TTC549 (cell line): Measurements from ENCODE around the gene CCDC197.

Source experiments
- FAIRE-seq: peaks from 2 replicates; lab custom pipeline; 2012; peaks lifted over from hg19 to GRCh38; lab: Jason Lieb, UNC

CCDC197 gene

GRCh38 chr14:93961620-93962019 is 35.5 kb upstream of the CCDC197 start:
- no peak for FAIRE-seq

- no peak for FAIRE-seq
These were observed 34.1 kb upstream of the CCDC197 start for GRCh38 chr14:93962701-93963601.

- FAIRE-seq: no peak
These were observed 33.4 kb upstream of the CCDC197 start for GRCh38 chr14:93963692-93964091.

- FAIRE-seq: no peak
These were observed 32.8 kb upstream of the CCDC197 start for GRCh38 chr14:93964281-93964680.

- no peak for FAIRE-seq
These were observed 32.2 kb upstream of the CCDC197 start for GRCh38 chr14:93964820-93965286.

- FAIRE-seq: no peak
These were observed 31.7 kb upstream of the CCDC197 start for GRCh38 chr14:93965287-93965821.

- no peak for FAIRE-seq
These were observed 31.1 kb upstream of the CCDC197 start for GRCh38 chr14:93965946-93966474.

- FAIRE-seq: no peak
These were observed 29.4 kb upstream of the CCDC197 start for GRCh38 chr14:93967637-93968250.

- FAIRE-seq: no peak
These were observed 27.8 kb upstream of the CCDC197 start for GRCh38 chr14:93969082-93969828.

- no peak for FAIRE-seq
These were observed 26.5 kb upstream of the CCDC197 start for GRCh38 chr14:93970585-93970964.

GRCh38 chr14:93970965-93971634 is 26.0 kb upstream of the CCDC197 start:
- no peak for FAIRE-seq

GRCh38 chr14:93971635-93972027 is 25.5 kb upstream of the CCDC197 start:
- no peak for FAIRE-seq

- FAIRE-seq: no peak
These were observed 24.4 kb upstream of the CCDC197 start for GRCh38 chr14:93972618-93973205.

GRCh38 chr14:93973607-93974006 is 23.5 kb upstream of the CCDC197 start:
- FAIRE-seq: no peak

- FAIRE-seq: no peak
These were observed 22.8 kb upstream of the CCDC197 start for GRCh38 chr14:93974299-93974698.

- FAIRE-seq: no peak
These were observed 22.3 kb upstream of the CCDC197 start for GRCh38 chr14:93974833-93975232.

- FAIRE-seq: no peak
These were observed 21.2 kb upstream of the CCDC197 start for GRCh38 chr14:93975791-93976476.

- FAIRE-seq: no peak
These were observed 20.5 kb upstream of the CCDC197 start, which contains the start of gene ASB2 for GRCh38 chr14:93976477-93977057. Gene ASB2, minus strand, starts transcription at chr14:93976570. Its CDS starts 12,031 bp downstream, at chr14:93964539.

GRCh38 chr14:93977171-93977570 is 19.9 kb upstream of the CCDC197 start:
- FAIRE-seq: no peak
